Measurements from ENCODE around the gene RBM38. TPM values are rescaled to one million over a fixed set of nuclear protein-coding genes. Genes with fewer than 3 reads are reported as not detected.

RBM38 gene
- total and polyA plus RNA-seq, 2 of the 13 experiments (the other 11 are each of a cell fraction or from before 2014, with no cell fraction given), result 24.2 to 34.2 TPM

GRCh38 chr20:57372581-57373350 is 18.4 kb upstream of the RBM38 start:
- CTCF ChIA-PET (ENCODE audit: low intra/inter-chr PET ratio, low total read pairs), result no interaction called here
- H3K79me2 ChIP-seq (ENCODE audit: insufficient read depth, low read length), result no peaks in the 10 kb centered on the region
- in situ Hi-C loops (cut with HindIII; ENCODE audit: extremely low pct_ligation_motif_present, low pct_unique_long_range_greater_than_20kb), result no loop called here
- BruUV-seq (replicated peaks), result no TSS peak
- no peak for DNase-seq (ENCODE audit: low spot score)
- no peaks in the 10 kb centered on the region for H3K9me3 ChIP-seq (ENCODE audit: low read length)
- no peaks in the 10 kb centered on the region for H4K20me1 ChIP-seq (ENCODE audit: insufficient read depth, low read length)
- intact Hi-C loops (cut with micrococcal nuclease; ENCODE audit: unreplicated experiment), result no loop called here
- H3K4me2 ChIP-seq (ENCODE audit: low read depth, low read length), result no peak overlapping the region
- no peaks in the 10 kb centered on the region for H3K27me3 ChIP-seq (ENCODE audit: control insufficient read depth in 1 of 2, insufficient read depth in 2 of 2, low read length in 2 of 2)
- H3K4me1 ChIP-seq (ENCODE audit: insufficient read depth, low read length), result no peaks in the 10 kb centered on the region
- H3K4me3 ChIP-seq (replicated peaks in 1 of 3; ENCODE audit: insufficient read depth in 1 of 3, low read depth in 2 of 3, low read length in 3 of 3), result no peak overlapping the region
- peaks cover 80 to 98% of the 10 kb centered on the region in 2 experiments for H3K36me3 ChIP-seq (replicated peaks in 1 of 2; ENCODE audit: control insufficient read depth in 1 of 2, insufficient read depth in 2 of 2, low read length in 2 of 2)
- FAIRE-seq, result no peak
- ATAC-seq, result no peak
- 95% methylated on average over 25 of the region's 25 CpGs for WGBS (ENCODE audit: low lambda C conversion rate)
- TF ChIP-seq ZNF230 (CRISPR knock-in tag; IDR thresholded peaks at IDR 0.05) (no peak), ZSCAN9 (CRISPR knock-in tag; IDR thresholded peaks at IDR 0.05; ENCODE audit: borderline replicate concordance) (no peak), ZNF296 (CRISPR knock-in tag; conservative IDR thresholded peaks at IDR 0.05) (no peak), AGO2 (optimal IDR thresholded peaks at IDR 0.05; ENCODE audit: low read depth, low read length) (peak; percentile 81), CENPX (CRISPR knock-in tag; IDR thresholded peaks at IDR 0.05) (no peak), RBM22 (optimal IDR thresholded peaks at IDR 0.05; ENCODE audit: low read length) (peak; percentile 29)
- H3K9ac ChIP-seq (ENCODE audit: insufficient read depth, low read depth, low read length), result no peak overlapping the region
- no peak overlapping the region for H2AFZ ChIP-seq (ENCODE audit: low read length)
- POLR2A ChIA-PET, result no interaction called here
- H3K27ac ChIP-seq (ENCODE audit: extremely low read length, insufficient read depth, low read length), result no peak overlapping the region

- Histone ChIP-seq H3K27me3 (ENCODE audit: control insufficient read depth in 1 of 2, insufficient read depth in 2 of 2, low read length in 2 of 2) (no peaks in the 10 kb centered on the region), H2AFZ (ENCODE audit: low read length) (no peak overlapping the region), H3K27ac (ENCODE audit: extremely low read length, insufficient read depth, low read length) (no peak overlapping the region), H3K9me3 (ENCODE audit: low read length) (no peaks in the 10 kb centered on the region), H4K20me1 (ENCODE audit: insufficient read depth, low read length) (no peaks in the 10 kb centered on the region), H3K4me3 (replicated peaks in 1 of 3; ENCODE audit: insufficient read depth in 1 of 3, low read depth in 2 of 3, low read length in 3 of 3) (no peak overlapping the region), H3K9ac (ENCODE audit: insufficient read depth, low read depth, low read length) (no peak overlapping the region), H3K36me3 (replicated peaks in 1 of 2; ENCODE audit: control insufficient read depth in 1 of 2, insufficient read depth in 2 of 2, low read length in 2 of 2) (peaks cover 77 to 92% of the 10 kb centered on the region in 2 experiments), H3K4me2 (ENCODE audit: low read depth, low read length) (no peak overlapping the region), H3K4me1 (ENCODE audit: insufficient read depth, low read length) (no peaks in the 10 kb centered on the region), H3K79me2 (ENCODE audit: insufficient read depth, low read length) (no peaks in the 10 kb centered on the region)
- FAIRE-seq (no peak), DNase-seq (ENCODE audit: low spot score) (no peak), ATAC-seq (no peak)
- 98% methylated on average over 12 of the region's 12 CpGs for WGBS (ENCODE audit: low lambda C conversion rate)
- in situ Hi-C loops (cut with HindIII; ENCODE audit: extremely low pct_ligation_motif_present, low pct_unique_long_range_greater_than_20kb) (no loop called here), intact Hi-C loops (cut with micrococcal nuclease; ENCODE audit: unreplicated experiment) (no loop called here)
- no peak for TF ChIP-seq KLF12 (CRISPR knock-in tag; IDR thresholded peaks at IDR 0.05; ENCODE audit: borderline replicate concordance)
- TF ChIP-seq KDM2A (CRISPR knock-in tag; IDR thresholded peaks at IDR 0.05; ENCODE audit: borderline replicate concordance, low read depth), result no peak
- TF ChIP-seq ZNF143 (CRISPR knock-in tag; IDR thresholded peaks at IDR 0.05), result no peak
- TF ChIP-seq PHF8 (CRISPR knock-in tag; IDR thresholded peaks at IDR 0.05), result no peak
- TF ChIP-seq SMAD9 (CRISPR knock-in tag; IDR thresholded peaks at IDR 0.05), result no peak
- no peak for TF ChIP-seq SMYD3 (CRISPR knock-in tag; IDR thresholded peaks at IDR 0.05)
- no peak for TF ChIP-seq CENPBD1 (CRISPR knock-in tag; IDR thresholded peaks at IDR 0.05; ENCODE audit: borderline replicate concordance, low read depth)
- no peak for TF ChIP-seq KLF9 (CRISPR knock-in tag; IDR thresholded peaks at IDR 0.05; ENCODE audit: low read depth)
- no peak for TF ChIP-seq PRDM4 (CRISPR knock-in tag; IDR thresholded peaks at IDR 0.05; ENCODE audit: borderline replicate concordance)
- no peak for TF ChIP-seq MIER3 (CRISPR knock-in tag; IDR thresholded peaks at IDR 0.05; ENCODE audit: borderline replicate concordance)
- POLR2A ChIA-PET, result no interaction called here
- CTCF ChIA-PET (ENCODE audit: low intra/inter-chr PET ratio, low total read pairs), result no interaction called here
- BruUV-seq (replicated peaks), result no TSS peak
Observed at GRCh38 chr20:57374343-57374930, 16.8 kb upstream of the RBM38 start.
